GM12878 (cell line): ENCODE data around the gene BARD1. TPM values are rescaled to one million over a fixed set of nuclear protein-coding genes. Genes with fewer than 3 reads are reported as not detected.
A peak's percentile ranks its signal among the peaks of the same experiment; 100 is the strongest.

Experiments
- CHD2 ChIP-seq: IDR thresholded peaks from 2 replicates; pipeline ENCODE4 v1.6.1; 2011; ENCODE audit warnings: low read depth, low read length, improper control_type of control experiment, borderline replicate concordance
- CUX1 ChIP-seq: IDR thresholded peaks from 2 replicates; pipeline ENCODE4 v1.6.1; 2012; ENCODE audit warnings: improper control_type of control experiment, low read depth, low read length; ENCODE audit not compliant: insufficient replicate concordance
- EED ChIP-seq: sonication (generic); IDR thresholded peaks from 2 replicates; pipeline ENCODE4 v1.6.1; 2016; ENCODE audit warnings: antibody characterized with exemption, low read depth
- ESRRA ChIP-seq: IDR thresholded peaks from 2 replicates; pipeline ENCODE4 v1.6.1; 2012; ENCODE audit warnings: mild to moderate bottlenecking, low read length, improper control_type of control experiment
- HDAC6 ChIP-seq: fragments of 200-600 bp; sonication (generic); IDR thresholded peaks from one replicate; pipeline ENCODE4 v1.8.0; 2017; ENCODE audit warnings: antibody characterized with exemption; ENCODE audit not compliant: unreplicated experiment
- IRF3 ChIP-seq: fragments of 450-650 bp; IDR thresholded peaks from 2 replicates; pipeline ENCODE4 v1.6.1; 2014; ENCODE audit warnings: mild to moderate bottlenecking
- LARP7 ChIP-seq: fragments of 450-650 bp; IDR thresholded peaks from 2 replicates; pipeline ENCODE4 v1.6.1; 2017; ENCODE audit warnings: mild to moderate bottlenecking
- MYC ChIP-seq: IDR thresholded peaks from 2 replicates; pipeline ENCODE4 v1.6.1; 2011; ENCODE audit warnings: mild to moderate bottlenecking, low read length, moderate library complexity, inconsistent platforms; ENCODE audit not compliant: insufficient read depth, insufficient replicate concordance, insufficient read length, severe bottlenecking
- PML ChIP-seq: IDR thresholded peaks from 2 replicates; pipeline ENCODE4 v1.6.1; 2012; ENCODE audit warnings: low read length, inconsistent platforms
- POLR2AphosphoS5 ChIP-seq: IDR thresholded peaks from 2 replicates; pipeline ENCODE4 v1.6.1; 2011; ENCODE audit warnings: mild to moderate bottlenecking, low read length, inconsistent platforms
- POU2F2 ChIP-seq: IDR thresholded peaks from 3 replicates; pipeline ENCODE4 v1.6.1; 2011; ENCODE audit warnings: low read depth, mild to moderate bottlenecking, low read length, borderline replicate concordance
- TARDBP ChIP-seq: IDR thresholded peaks from 2 replicates; pipeline ENCODE4 v1.6.1; 2016; ENCODE audit warnings: borderline replicate concordance
- YBX1 ChIP-seq: fragments of 450-650 bp; IDR thresholded peaks from 2 replicates; pipeline ENCODE4 v1.6.1; 2016; ENCODE audit warnings: antibody characterized with exemption
- ZSCAN29 ChIP-seq: fragments of 450-650 bp; IDR thresholded peaks from 2 replicates; pipeline ENCODE4 v1.6.1; 2017; ENCODE audit warnings: mild to moderate bottlenecking, moderate library complexity
- polyA plus RNA-seq, 11 experiments: library from polyadenylated mRNA; depleted of rRNA in 4 of 11; unstranded in 6 of 11; stranded (reverse) in 5 of 11; fragments of >200 nt; fragmentation: Nextera tagmentation in 4 of 11; fragmentation: Illumina TruSeq in 1 of 11; extraction: Ambion mirVana in 4 of 11; extraction: Trizol in 1 of 11; gene quantifications; 1 replicate in 1 of 11; 2 replicates in 10 of 11; pipeline versions ENCODE4 v1.2.1 to v1.2.3, GENCODE V29; 2011 to 2016; ENCODE audit warnings: inconsistent platforms in 2 of 11, missing spikeins in 2 of 11, low read depth in 1 of 11
- total RNA-seq, 4 experiments: library from RNA; depleted of rRNA in 3 of 4; stranded (reverse); fragments of >200 nt in 3 of 4; fragmentation: Illumina TruSeq in 1 of 4; extraction: Trizol in 1 of 4; gene quantifications; 2 replicates each; pipeline versions ENCODE4 v1.2.1 to v1.2.3, GENCODE V29; 2013 to 2021
- TF ChIP-seq, protein P1 (sequence below): fragments of 450-650 bp; formaldehyde crosslinking; IDR thresholded peaks from 2 replicates; pipeline ENCODE4 v1.5.0; 2022; ENCODE audit warnings: mild to moderate bottlenecking, missing genetic modification characterization
- TF ChIP-seq, protein P2 (sequence below): fragments of 450-650 bp; IDR thresholded peaks from 2 replicates; pipeline ENCODE4 v1.6.1; 2018; ENCODE audit warnings: mild to moderate bottlenecking, low read depth, moderate library complexity; ENCODE audit not compliant: partially characterized antibody

The BARD1 gene
- total and polyA plus RNA-seq, 10 of the 15 experiments (the other 5 are each of a cell fraction or from before 2014, with no cell fraction given): 15.3 to 45.7 (median 31.6) TPM

DNA sequence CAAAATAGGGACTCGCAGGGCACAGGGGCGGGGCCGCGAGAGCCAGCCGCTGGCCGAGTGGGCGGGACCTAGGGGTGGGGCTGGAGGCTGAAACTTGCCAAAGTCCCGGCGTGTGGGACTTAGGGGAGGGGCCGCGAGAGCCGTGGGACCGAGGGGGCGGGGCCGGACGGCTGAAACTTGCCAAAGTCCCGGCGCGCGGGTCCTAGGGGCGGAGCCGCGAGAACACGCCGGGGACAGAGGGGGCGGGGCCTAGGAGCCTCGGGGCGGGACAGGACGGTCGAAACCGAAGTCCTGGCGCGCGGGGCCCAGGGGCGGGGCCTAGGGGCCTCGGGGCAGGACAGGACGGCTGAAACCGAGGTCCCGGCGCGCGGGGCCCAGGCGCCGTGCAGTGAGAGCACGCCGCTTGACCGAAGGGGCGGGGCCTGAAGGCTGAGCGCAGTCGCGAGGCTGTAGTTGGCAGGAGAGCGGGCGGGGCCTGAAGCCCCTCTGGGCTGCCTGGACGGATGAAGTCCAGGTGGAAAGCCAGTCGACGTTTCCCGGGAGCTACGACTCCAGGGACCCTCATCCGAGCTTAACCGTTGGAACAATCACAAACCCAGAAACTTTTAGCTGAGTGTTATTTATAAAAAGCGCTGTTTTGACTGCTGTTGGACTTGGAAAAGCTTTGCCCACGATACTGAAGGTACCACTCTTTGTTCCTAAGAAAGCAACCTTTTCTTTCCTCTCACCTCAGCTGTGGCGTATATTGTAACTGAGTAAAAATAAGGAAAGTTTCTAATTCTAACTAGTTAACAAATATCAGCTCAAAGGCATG lies 475 bp upstream of the BARD1 start (continued):
- TF ChIP-seq, protein P1, sequence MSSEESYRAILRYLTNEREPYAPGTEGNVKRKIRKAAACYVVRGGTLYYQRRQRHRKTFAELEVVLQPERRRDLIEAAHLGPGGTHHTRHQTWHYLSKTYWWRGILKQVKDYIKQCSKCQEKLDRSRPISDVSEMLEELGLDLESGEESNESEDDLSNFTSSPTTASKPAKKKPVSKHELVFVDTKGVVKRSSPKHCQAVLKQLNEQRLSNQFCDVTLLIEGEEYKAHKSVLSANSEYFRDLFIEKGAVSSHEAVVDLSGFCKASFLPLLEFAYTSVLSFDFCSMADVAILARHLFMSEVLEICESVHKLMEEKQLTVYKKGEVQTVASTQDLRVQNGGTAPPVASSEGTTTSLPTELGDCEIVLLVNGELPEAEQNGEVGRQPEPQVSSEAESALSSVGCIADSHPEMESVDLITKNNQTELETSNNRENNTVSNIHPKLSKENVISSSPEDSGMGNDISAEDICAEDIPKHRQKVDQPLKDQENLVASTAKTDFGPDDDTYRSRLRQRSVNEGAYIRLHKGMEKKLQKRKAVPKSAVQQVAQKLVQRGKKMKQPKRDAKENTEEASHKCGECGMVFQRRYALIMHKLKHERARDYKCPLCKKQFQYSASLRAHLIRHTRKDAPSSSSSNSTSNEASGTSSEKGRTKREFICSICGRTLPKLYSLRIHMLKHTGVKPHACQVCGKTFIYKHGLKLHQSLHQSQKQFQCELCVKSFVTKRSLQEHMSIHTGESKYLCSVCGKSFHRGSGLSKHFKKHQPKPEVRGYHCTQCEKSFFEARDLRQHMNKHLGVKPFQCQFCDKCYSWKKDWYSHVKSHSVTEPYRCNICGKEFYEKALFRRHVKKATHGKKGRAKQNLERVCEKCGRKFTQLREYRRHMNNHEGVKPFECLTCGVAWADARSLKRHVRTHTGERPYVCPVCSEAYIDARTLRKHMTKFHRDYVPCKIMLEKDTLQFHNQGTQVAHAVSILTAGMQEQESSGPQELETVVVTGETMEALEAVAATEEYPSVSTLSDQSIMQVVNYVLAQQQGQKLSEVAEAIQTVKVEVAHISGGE: no peak
- TF ChIP-seq POLR2AphosphoS5: no peak; the same call in 1 of the 2 replicates
- no peak for TF ChIP-seq YBX1
- no peak for TF ChIP-seq IRF3
- no peak for TF ChIP-seq EED
- 0 out of 3 replicates have a peak, but pooled peaks have one; percentile 63 for TF ChIP-seq POU2F2
- TF ChIP-seq, protein P2, sequence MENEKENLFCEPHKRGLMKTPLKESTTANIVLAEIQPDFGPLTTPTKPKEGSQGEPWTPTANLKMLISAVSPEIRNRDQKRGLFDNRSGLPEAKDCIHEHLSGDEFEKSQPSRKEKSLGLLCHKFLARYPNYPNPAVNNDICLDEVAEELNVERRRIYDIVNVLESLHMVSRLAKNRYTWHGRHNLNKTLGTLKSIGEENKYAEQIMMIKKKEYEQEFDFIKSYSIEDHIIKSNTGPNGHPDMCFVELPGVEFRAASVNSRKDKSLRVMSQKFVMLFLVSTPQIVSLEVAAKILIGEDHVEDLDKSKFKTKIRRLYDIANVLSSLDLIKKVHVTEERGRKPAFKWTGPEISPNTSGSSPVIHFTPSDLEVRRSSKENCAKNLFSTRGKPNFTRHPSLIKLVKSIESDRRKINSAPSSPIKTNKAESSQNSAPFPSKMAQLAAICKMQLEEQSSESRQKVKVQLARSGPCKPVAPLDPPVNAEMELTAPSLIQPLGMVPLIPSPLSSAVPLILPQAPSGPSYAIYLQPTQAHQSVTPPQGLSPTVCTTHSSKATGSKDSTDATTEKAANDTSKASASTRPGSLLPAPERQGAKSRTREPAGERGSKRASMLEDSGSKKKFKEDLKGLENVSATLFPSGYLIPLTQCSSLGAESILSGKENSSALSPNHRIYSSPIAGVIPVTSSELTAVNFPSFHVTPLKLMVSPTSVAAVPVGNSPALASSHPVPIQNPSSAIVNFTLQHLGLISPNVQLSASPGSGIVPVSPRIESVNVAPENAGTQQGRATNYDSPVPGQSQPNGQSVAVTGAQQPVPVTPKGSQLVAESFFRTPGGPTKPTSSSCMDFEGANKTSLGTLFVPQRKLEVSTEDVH: peak; percentile 32
- TF ChIP-seq MYC: no peak
- no peak for TF ChIP-seq CUX1
- TF ChIP-seq TARDBP: no peak
- TF ChIP-seq ESRRA: no peak
- TF ChIP-seq PML: no peak
- TF ChIP-seq LARP7: no peak
- no peak for TF ChIP-seq CHD2
- no peak for TF ChIP-seq ZSCAN29
- TF ChIP-seq HDAC6: no peak
